ENCODE results near the gene CCT4.

GRCh38 chr2:61937098-61937497 is 48.6 kb upstream of the CCT4 start:
- TF ChIP-seq CTCF (IDR thresholded peaks at IDR 0.05) = no peak
- no peak for TF ChIP-seq SIN3A (IDR thresholded peaks at IDR 0.05; ENCODE audit: borderline replicate concordance, insufficient read depth, low read depth, low read length)

Measured in Panc1 (cell line).